H1 (cell line): Measurements from ENCODE around the gene COPS2. TPM values are rescaled to one million over a fixed set of nuclear protein-coding genes. Genes with fewer than 3 reads are reported as not detected.

Experiments
- CTCF ChIA-PET: fragments of 300-600 bp; sonication (Branson Sonifier 250); formaldehyde crosslinking; loops from one replicate; lab custom pipeline; 2021; ENCODE audit not compliant: partially characterized antibody; lab: Charles Lee
- POLR2A ChIA-PET: fragments of 300-600 bp; sonication (Branson Sonifier 250); formaldehyde crosslinking; loops from one replicate; lab custom pipeline; 2021; ENCODE audit warnings: inconsistent platforms; ENCODE audit not compliant: partially characterized antibody; lab: Charles Lee
- DNase-seq, 2 experiments: peaks; one replicate each; pipeline versions ENCODE4 v3.0.0 to v3.0.0-alpha.2; 2010 to 2022; ENCODE audit warnings: low spot score in 2 of 2, low read depth in 1 of 2, mixed read lengths in 1 of 2
- FAIRE-seq: peaks from 2 replicates; lab custom pipeline; 2011; peaks lifted over from hg19 to GRCh38; lab: Jason Lieb, UNC
- H2AFZ ChIP-seq: 2 replicates; pipeline ENCODE4 v1.8.1; 2012; ENCODE audit warnings: low read length, inconsistent platforms
- H2AK5ac ChIP-seq: 2 replicates; pipeline ENCODE4 v1.6.1; 2013; ENCODE audit warnings: low read depth, low read length
- H2BK120ac ChIP-seq: replicated peaks from 2 replicates; pipeline ENCODE3; 2013; ENCODE audit warnings: low read depth, low read length, inconsistent platforms
- H2BK12ac ChIP-seq: 2 replicates; pipeline ENCODE4 v1.6.1; 2013; ENCODE audit warnings: low read depth, low read length
- H2BK15ac ChIP-seq: 2 replicates; pipeline ENCODE4 v1.6.1; 2013; ENCODE audit warnings: low read length
- H2BK20ac ChIP-seq: 2 replicates; pipeline ENCODE4 v1.6.1; 2013; ENCODE audit warnings: low read length
- H2BK5ac ChIP-seq: 2 replicates; pipeline ENCODE4 v1.6.1; 2013; ENCODE audit warnings: low read depth, low read length
- H3K14ac ChIP-seq: 2 replicates; pipeline ENCODE4 v1.6.1; 2013; ENCODE audit warnings: inconsistent platforms; ENCODE audit not compliant: insufficient read length
- H3K18ac ChIP-seq: 2 replicates; pipeline ENCODE4 v1.6.1; 2013; ENCODE audit warnings: low read length; ENCODE audit errors: extremely low read depth
- H3K23ac ChIP-seq: 2 replicates; pipeline ENCODE4 v1.6.1; 2013; ENCODE audit warnings: inconsistent platforms; ENCODE audit not compliant: insufficient read length
- H3K23me2 ChIP-seq: 2 replicates; pipeline ENCODE4 v1.6.1; 2013; ENCODE audit warnings: low read depth, low read length
- H3K27ac ChIP-seq: 2 replicates; pipeline ENCODE4 v1.6.1; 2011; ENCODE audit warnings: low read depth, low read length, inconsistent platforms
- H3K27me3 ChIP-seq, 4 experiments: replicated peaks in 1 of 4; 1 replicate in 1 of 4; 2 replicates in 3 of 4; pipeline versions ENCODE4 v1.6.1 to v1.8.1; 2011 to 2013; ENCODE audit warnings: low read length in 3 of 4, mild to moderate bottlenecking in 3 of 4, inconsistent platforms in 2 of 4, mixed read lengths in 2 of 4, moderate library complexity in 1 of 4; ENCODE audit not compliant: control insufficient read depth in 3 of 4, insufficient read depth in 3 of 4; ENCODE audit errors: extremely low read depth in 1 of 4
- H3K36me3 ChIP-seq, 4 experiments: 2 replicates each; pipeline versions ENCODE4 v1.6.1 to v1.8.1; 2011 to 2013; ENCODE audit warnings: mild to moderate bottlenecking in 4 of 4, low read length in 3 of 4, moderate library complexity in 2 of 4, control low read depth in 1 of 4, inconsistent platforms in 1 of 4; ENCODE audit not compliant: insufficient read depth in 4 of 4, control insufficient read depth in 2 of 4
- H3K4ac ChIP-seq: replicated peaks from 2 replicates; pipeline ENCODE3; 2013; ENCODE audit warnings: low read length, low read depth, mixed read lengths, inconsistent platforms; ENCODE audit not compliant: insufficient read length
- H3K4me1 ChIP-seq, 4 experiments: replicated peaks in 1 of 4; 1 replicate in 1 of 4; 2 replicates in 3 of 4; pipeline versions ENCODE4 v1.6.1 to v1.8.1; 2011 to 2013; ENCODE audit warnings: low read length in 3 of 4, inconsistent platforms in 2 of 4, mixed read lengths in 1 of 4; ENCODE audit not compliant: insufficient read depth in 4 of 4, control insufficient read depth in 3 of 4
- H3K4me2 ChIP-seq, 2 experiments: 2 replicates each; pipeline versions ENCODE4 v1.6.1 to v1.8.1; 2011 to 2013; ENCODE audit warnings: low read depth in 2 of 2, low read length in 2 of 2, control low read depth in 1 of 2, inconsistent platforms in 1 of 2, mild to moderate bottlenecking in 1 of 2; ENCODE audit not compliant: insufficient read depth in 1 of 2
- H3K4me3 ChIP-seq, 4 experiments: fragments of 200-600, 300-600 bp in 1 of 4; sonication (generic), shearing (Covaris generic), sonication (Bioruptor Twin) in 1 of 4; 2 replicates each; pipeline versions ENCODE4 v1.5.1 to v1.8.1; 2011 to 2016; ENCODE audit warnings: low read length in 4 of 4, low read depth in 3 of 4, control low read depth in 2 of 4, inconsistent platforms in 2 of 4, mild to moderate bottlenecking in 2 of 4, mixed read lengths in 1 of 4, moderate library complexity in 1 of 4; ENCODE audit not compliant: insufficient read depth in 2 of 4; ENCODE audit errors: extremely low read depth in 1 of 4
- H3K56ac ChIP-seq: replicated peaks from 2 replicates; pipeline ENCODE3; 2013; ENCODE audit warnings: low read depth, mild to moderate bottlenecking, mixed read lengths, low read length, inconsistent platforms; ENCODE audit not compliant: insufficient read length
- H3K79me1 ChIP-seq: 2 replicates; pipeline ENCODE4 v1.6.1; 2013; ENCODE audit warnings: low read depth, low read length, control low read depth
- H3K79me2 ChIP-seq, 2 experiments: 2 replicates each; pipeline versions ENCODE4 v1.6.1 to v1.8.1; 2012 to 2013; ENCODE audit warnings: low read length in 2 of 2, mild to moderate bottlenecking in 2 of 2, inconsistent platforms in 1 of 2; ENCODE audit not compliant: insufficient read depth in 2 of 2, control insufficient read depth in 1 of 2
- H3K9ac ChIP-seq, 4 experiments: replicated peaks in 1 of 4; 1 replicate in 1 of 4; 2 replicates in 3 of 4; pipeline versions ENCODE4 v1.6.1 to v1.8.1; 2011 to 2013; ENCODE audit warnings: low read depth in 3 of 4, low read length in 3 of 4, control low read depth in 2 of 4, mild to moderate bottlenecking in 2 of 4, moderate library complexity in 2 of 4, inconsistent platforms in 1 of 4; ENCODE audit errors: extremely low read depth in 1 of 4
- H3K9me3 ChIP-seq, 2 experiments: 2 replicates each; pipeline versions ENCODE4 v1.6.1 to v1.8.1; 2012 to 2013; ENCODE audit warnings: mild to moderate bottlenecking in 2 of 2, moderate library complexity in 2 of 2, control low read depth in 1 of 2, inconsistent platforms in 1 of 2, low read depth in 1 of 2, low read length in 1 of 2, mixed read lengths in 1 of 2; ENCODE audit not compliant: insufficient read depth in 2 of 2
- H4K20me1 ChIP-seq, 2 experiments: replicated peaks in 1 of 2; 2 replicates each; pipeline versions ENCODE3 to v1.8.1; 2011 to 2013; ENCODE audit warnings: inconsistent platforms in 2 of 2, low read length in 2 of 2, mild to moderate bottlenecking in 1 of 2; ENCODE audit not compliant: insufficient read depth in 2 of 2, control insufficient read depth in 1 of 2
- H4K5ac ChIP-seq: 2 replicates; pipeline ENCODE4 v1.6.1; 2013; ENCODE audit warnings: low read length, low read depth, mixed read lengths, inconsistent platforms; ENCODE audit not compliant: insufficient read length
- H4K8ac ChIP-seq: 2 replicates; pipeline ENCODE4 v1.8.0; 2013; ENCODE audit warnings: mild to moderate bottlenecking, moderate library complexity, low read length, inconsistent platforms; ENCODE audit not compliant: insufficient read depth; ENCODE audit errors: extremely low read depth
- H4K91ac ChIP-seq: replicated peaks from 2 replicates; pipeline ENCODE3; 2013; ENCODE audit warnings: low read length, mixed read lengths, inconsistent platforms; ENCODE audit not compliant: insufficient read length
- ATF3 ChIP-seq: IDR thresholded peaks from 2 replicates; pipeline ENCODE4 v1.6.1; 2011; ENCODE audit warnings: low read depth, mild to moderate bottlenecking, low read length; ENCODE audit not compliant: insufficient read depth
- CBX8 ChIP-seq: fragments of 300-800, 300-1000 bp; sonication (generic); IDR thresholded peaks from 2 replicates; pipeline ENCODE4 v1.7.1; 2016; ENCODE audit warnings: low read depth, low read length, borderline replicate concordance
- CEBPB ChIP-seq: IDR thresholded peaks from 2 replicates; pipeline ENCODE4 v1.6.1; 2012; ENCODE audit warnings: low read depth, low read length
- CREB1 ChIP-seq: IDR thresholded peaks from 2 replicates; pipeline ENCODE4 v1.6.1; 2012; ENCODE audit warnings: inconsistent platforms
- E2F6 ChIP-seq: IDR thresholded peaks from 2 replicates; pipeline ENCODE4 v1.6.1; 2012; ENCODE audit warnings: inconsistent platforms
- KDM1A ChIP-seq: fragments of 200-600, 300-600 bp; sonication (generic); IDR thresholded peaks from 2 replicates; pipeline ENCODE4 v1.7.1; 2016; ENCODE audit warnings: mild to moderate bottlenecking, low read length, borderline replicate concordance
- KDM5A ChIP-seq: fragments of 200-600 bp; IDR thresholded peaks from 2 replicates; pipeline ENCODE4 v1.7.1; 2012; ENCODE audit warnings: mild to moderate bottlenecking, low read length, inconsistent platforms, mixed read lengths
- MAFK ChIP-seq: IDR thresholded peaks from 2 replicates; pipeline ENCODE4 v1.6.1; 2012; ENCODE audit warnings: low read depth, mild to moderate bottlenecking, improper control_type of control experiment, low read length
- POU5F1 ChIP-seq: IDR thresholded peaks from 2 replicates; pipeline ENCODE4 v1.6.1; 2011; ENCODE audit warnings: low read depth, mild to moderate bottlenecking, low read length, moderate library complexity
- SAP30 ChIP-seq: fragments of 300-600 bp; sonication (generic); IDR thresholded peaks from 2 replicates; pipeline ENCODE4 v1.7.1; 2012; ENCODE audit warnings: low read length, moderate library complexity, mild to moderate bottlenecking, inconsistent platforms; ENCODE audit not compliant: insufficient read depth, insufficient replicate concordance
- SIRT6 ChIP-seq: IDR thresholded peaks from one replicate; pipeline ENCODE4 v1.7.1; 2012; ENCODE audit warnings: low read length, inconsistent platforms
- SP4 ChIP-seq: IDR thresholded peaks from 2 replicates; pipeline ENCODE4 v1.6.1; 2012; ENCODE audit warnings: low read length, inconsistent platforms
- TEAD4 ChIP-seq: IDR thresholded peaks from 2 replicates; pipeline ENCODE4 v1.6.1; 2012; ENCODE audit warnings: low read depth, low read length, inconsistent platforms, mixed read lengths
- WGBS, 2 experiments: shearing (Covaris generic) in 1 of 2; methylation state at CpG; one replicate each; pipeline versions ENCODE4 v1.1.6 to v1.1.7; 2013 to 2015; ENCODE audit warnings: low lambda C conversion rate in 2 of 2, mixed read lengths in 2 of 2, inconsistent platforms in 1 of 2, low coverage in 1 of 2, missing lambda C conversion rate in 1 of 2; ENCODE audit not compliant: insufficient replicate concordance in 2 of 2, insufficient coverage in 1 of 2, insufficient read length in 1 of 2; ENCODE audit errors: extremely low coverage in 1 of 2, missing lambda C conversion rate in 1 of 2; 5-methylcytosine and 5-hydroxymethylcytosine counted together
- polyA plus RNA-seq, 7 experiments: library from polyadenylated mRNA; depleted of rRNA in 3 of 7; stranded (reverse) in 5 of 7; unstranded in 2 of 7; fragments of >200 nt in 5 of 7; fragments of 200-250 nt in 2 of 7; gene quantifications; 1 replicate in 5 of 7; 2 replicates in 1 of 7; 4 replicates in 1 of 7; pipeline versions ENCODE4 v1.2.1 to v1.2.3, GENCODE V29; 2011 to 2013; ENCODE audit warnings: missing spikeins in 2 of 7, mixed read lengths in 2 of 7
- total RNA-seq: library from RNA; stranded (reverse); fragmentation: NEBNext Ultra II Directional; extraction: Animal tissue kit (Norgen Biotek cat#: 25700); gene quantifications from 2 replicates; pipeline ENCODE4 v1.2.1, GENCODE V29; 2021

COPS2 gene
- total and polyA plus RNA-seq, 2 of the 8 experiments (the other 6 are each of a cell fraction or from before 2014, with no cell fraction given) = 17.7 to 85.1 TPM

- WGBS, 2 experiments = 85% methylated on average over 5 of the region's 5 CpGs; no CpG with 5 or more reads in 1 of the 2 experiments
- TF ChIP-seq CBX8 = no peak
- no peak for TF ChIP-seq MAFK
- no peak for TF ChIP-seq KDM1A
- no peak for TF ChIP-seq KDM5A
- no peak for TF ChIP-seq SIRT6
- TF ChIP-seq POU5F1 = no peak
- TF ChIP-seq CEBPB = no peak
- TF ChIP-seq CREB1 = no peak
- no peak for TF ChIP-seq ATF3
- TF ChIP-seq SP4 = no peak
- no peak for TF ChIP-seq E2F6
- no peak for TF ChIP-seq SAP30
- no peak for TF ChIP-seq TEAD4
These were observed 69.5 kb downstream of the COPS2 start for GRCh38 chr15:49085696-49086459.

More at GRCh38 chr15:49085696-49086459, 69.5 kb downstream of the COPS2 start:
- Histone ChIP-seq H3K4me1 (no peaks in the 10 kb centered on the region), H2BK120ac (no peak overlapping the region), H2BK12ac (no peak overlapping the region), H3K23ac (no peak overlapping the region), H2AFZ (no peak overlapping the region), H3K79me2 (no peaks in the 10 kb centered on the region), H3K23me2 (no peaks in the 10 kb centered on the region), H3K27ac (no peak overlapping the region), H4K8ac (no peak overlapping the region), H4K5ac (no peak overlapping the region), H3K36me3 (no peaks in the 10 kb centered on the region), H3K79me1 (no peaks in the 10 kb centered on the region), H3K14ac (no peak overlapping the region), H3K4me2 (no peak overlapping the region), H4K91ac (no peak overlapping the region), H2BK20ac (no peak overlapping the region), H3K4me3 (no peak overlapping the region), H3K56ac (no peak overlapping the region), H3K27me3 (no peaks in the 10 kb centered on the region), H2AK5ac (no peak overlapping the region), H3K4ac (no peak overlapping the region), H3K9ac (no peak overlapping the region), H4K20me1 (no peaks in the 10 kb centered on the region), H2BK5ac (no peak overlapping the region), H2BK15ac (no peak overlapping the region), H3K18ac (no peak overlapping the region), H3K9me3 (no peaks in the 10 kb centered on the region)
- DNase-seq (no peak), FAIRE-seq (no peak)
- POLR2A ChIA-PET = interaction anchor here (1.1 kb wide), 1 partner anchor 9 kb away, joined by 4 read pairs; no protein-coding TSS in a partner anchor
- CTCF ChIA-PET = no interaction called here
